NCI-H128 (cell line): ENCODE data around the gene ENOX1.
A peak's percentile ranks its signal among the peaks of the same experiment; 100 is the strongest.

ENCODE experiments used
- DNase-seq: peaks from one replicate; lab custom pipeline; 2025; ENCODE audit not compliant: unreplicated experiment; lab: John Stamatoyannopoulos, UW

The ENOX1 gene

GRCh38 chr13:43785650-43786471, 911 bp downstream of the ENOX1 start:
- peak; percentile 18 for DNase-seq

- peak; percentile 14 for DNase-seq
Measured at GRCh38 chr13:43785261-43785649, 1.5 kb downstream of the ENOX1 start.

GRCh38 chr13:43784496-43784895, 2.3 kb downstream of the ENOX1 start:
- DNase-seq, result no peak

GRCh38 chr13:43783820-43784219, 3.0 kb downstream of the ENOX1 start:
- peak; percentile 25 for DNase-seq

GRCh38 chr13:43782686-43783085, 4.1 kb downstream of the ENOX1 start:
- no peak for DNase-seq

GRCh38 chr13:43780666-43781065, 6.1 kb downstream of the ENOX1 start:
- no peak for DNase-seq

GRCh38 chr13:43776501-43777079, 10.2 kb downstream of the ENOX1 start:
- DNase-seq, result no peak

- no peak for DNase-seq
Measured at GRCh38 chr13:43776006-43776405, 10.8 kb downstream of the ENOX1 start.

- DNase-seq, result no peak
Measured at GRCh38 chr13:43773602-43774001, 13.2 kb downstream of the ENOX1 start.

- DNase-seq, result no peak
Measured at GRCh38 chr13:43770871-43771270, 15.9 kb downstream of the ENOX1 start.

- no peak for DNase-seq
Measured at GRCh38 chr13:43769529-43769928, 17.2 kb downstream of the ENOX1 start.

- peak; percentile 37 for DNase-seq
Measured at GRCh38 chr13:43767341-43767931, 19.3 kb downstream of the ENOX1 start.

GRCh38 chr13:43766725-43767124, 20.0 kb downstream of the ENOX1 start:
- DNase-seq, result no peak

- DNase-seq, result no peak
Measured at GRCh38 chr13:43764349-43764748, 22.4 kb downstream of the ENOX1 start.

GRCh38 chr13:43763143-43763759, 23.5 kb downstream of the ENOX1 start:
- no peak for DNase-seq

- DNase-seq, result no peak
Measured at GRCh38 chr13:43761616-43762315, 25.0 kb downstream of the ENOX1 start.

- no peak for DNase-seq
Measured at GRCh38 chr13:43760257-43760656, 26.5 kb downstream of the ENOX1 start.

- DNase-seq, result no peak
Measured at GRCh38 chr13:43758834-43759233, 27.9 kb downstream of the ENOX1 start.

- no peak for DNase-seq
Measured at GRCh38 chr13:43757266-43757665, 29.5 kb downstream of the ENOX1 start.

- no peak for DNase-seq
Measured at GRCh38 chr13:43755844-43756243, 30.9 kb downstream of the ENOX1 start.

GRCh38 chr13:43751624-43752023, 35.1 kb downstream of the ENOX1 start:
- DNase-seq, result no peak
